HG02623 (cell line): Measurements from ENCODE around the gene ZNF217.
"Not testable (repeated sequence)": the region's sequence is repeated elsewhere in the genome, so short reads cannot be mapped to it uniquely, and the experiment has no call there.

Experiments used
- ATAC-seq: cut with Tn5 transposase; IDR thresholded peaks from one replicate; pipeline ENCODE4 v1.9.1; 2021; ENCODE audit warnings: moderate library complexity; ENCODE audit not compliant: unreplicated experiment

ZNF217 gene

DNA sequence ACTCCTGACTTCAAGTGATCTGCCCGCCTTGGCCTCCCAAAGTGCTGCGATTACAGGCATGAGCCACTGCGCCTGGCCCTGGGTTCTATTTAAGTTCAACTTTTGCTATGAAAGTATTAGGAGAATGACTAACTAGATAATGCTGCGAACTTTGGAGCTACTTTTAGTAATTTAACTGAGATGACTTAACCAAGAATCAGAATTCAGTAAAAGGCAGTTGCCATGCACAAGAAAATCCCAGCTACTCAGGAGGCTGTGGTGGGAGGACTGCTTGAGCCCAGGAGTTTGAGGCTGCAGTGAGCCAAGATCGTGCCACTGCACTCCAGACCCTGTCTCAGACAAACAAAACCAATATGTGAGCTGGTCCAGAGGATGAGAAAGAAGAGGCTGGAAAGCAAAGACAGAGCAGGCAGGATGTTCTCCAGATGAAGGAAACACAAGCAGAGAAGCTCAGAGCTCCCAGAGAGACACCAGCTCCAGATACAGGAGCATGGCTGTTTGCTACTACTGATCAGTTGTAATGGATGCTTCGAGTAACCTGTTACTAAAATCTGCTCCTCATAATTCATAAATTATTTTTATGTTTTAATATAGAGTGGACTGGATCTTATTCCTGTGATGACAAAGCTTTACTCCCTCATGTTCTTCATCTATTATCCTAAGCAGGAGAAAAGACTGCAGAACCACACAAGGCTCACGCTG, 23.9 kb downstream of the ZNF217 start:
- no peak for ATAC-seq

DNA sequence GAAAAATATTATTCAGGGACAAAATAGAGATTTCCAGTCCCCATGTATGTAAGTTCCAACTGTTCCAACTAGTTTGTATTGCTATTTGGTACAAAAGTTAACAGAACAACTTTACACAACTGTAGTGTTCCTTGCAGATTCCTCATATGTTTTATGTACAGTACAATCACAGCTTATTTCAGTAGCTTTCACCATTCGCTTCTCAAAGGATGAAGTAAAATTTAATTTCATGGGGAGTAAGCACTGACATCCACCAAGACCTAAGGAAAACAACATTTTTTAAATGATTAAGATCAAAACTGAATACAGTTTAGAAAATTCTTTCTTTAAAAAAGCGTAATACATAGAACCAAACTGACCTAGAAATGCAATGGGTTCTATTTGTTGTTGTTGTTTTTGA, 24.6 kb downstream of the ZNF217 start:
- no peak for ATAC-seq

DNA sequence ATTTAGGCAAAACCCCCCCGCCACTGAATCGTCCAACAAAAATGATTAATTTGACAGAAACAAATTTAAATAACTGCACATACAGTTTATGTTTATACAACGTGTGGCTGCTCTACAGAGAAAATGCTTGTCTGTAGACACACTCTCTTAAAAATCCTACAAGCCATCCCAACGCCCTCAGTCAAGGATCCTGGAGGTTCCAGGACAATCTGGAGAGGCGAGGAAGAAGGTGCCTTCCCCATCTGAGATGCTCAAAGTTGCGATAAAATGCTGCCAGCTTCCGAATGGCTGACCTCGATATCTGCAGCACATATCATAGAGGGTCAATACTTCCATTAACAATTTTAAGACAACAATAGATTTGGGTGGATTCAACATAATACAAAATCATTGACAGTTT, 25.3 kb downstream of the ZNF217 start:
- ATAC-seq: no peak

DNA sequence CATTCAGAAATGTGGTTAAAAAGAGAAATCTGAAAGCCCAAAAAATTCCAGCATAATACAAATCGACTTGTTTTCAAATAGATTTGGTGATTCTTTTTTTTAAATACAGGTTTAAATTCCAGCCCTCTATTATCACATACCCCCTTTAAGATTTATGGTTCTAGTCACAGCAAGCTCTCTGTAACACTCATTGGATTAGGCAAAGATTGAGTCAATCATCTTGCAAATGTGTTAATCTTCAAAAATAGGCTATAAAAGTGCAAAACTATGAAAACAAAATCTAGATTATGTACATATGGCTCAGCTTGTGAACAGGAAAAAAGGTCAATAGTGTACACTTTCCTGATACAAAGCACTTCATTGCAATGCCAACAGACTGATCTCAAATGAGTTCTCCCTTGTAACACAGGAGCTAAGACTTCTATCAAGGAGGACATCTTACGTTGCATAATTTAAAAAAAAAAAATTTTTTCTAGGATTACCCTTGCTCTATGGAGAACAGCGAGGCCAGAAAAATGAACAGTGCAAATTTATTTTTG, 26.2 kb downstream of the ZNF217 start:
- no peak for ATAC-seq

DNA sequence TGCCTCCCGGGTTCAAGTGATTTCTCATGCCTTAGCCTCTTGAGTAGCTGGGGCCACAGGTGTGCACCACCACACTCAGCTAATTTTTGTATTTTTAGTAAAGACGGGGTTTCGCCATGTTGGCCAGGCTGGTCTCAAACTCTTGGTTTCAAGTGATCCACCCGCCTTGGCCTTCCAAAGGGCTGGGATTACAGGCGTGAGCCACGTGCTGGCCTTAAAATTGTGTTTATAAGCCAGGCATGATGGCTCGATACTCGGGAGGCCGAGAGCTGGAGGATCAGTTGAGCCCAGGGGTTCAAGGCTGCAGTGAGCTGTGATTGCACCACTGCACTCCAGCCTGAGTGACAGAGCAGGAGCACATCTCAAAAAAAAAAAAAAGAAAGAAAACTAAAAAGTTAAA, 27.0 kb downstream of the ZNF217 start:
- ATAC-seq: not testable (repeated sequence)

DNA sequence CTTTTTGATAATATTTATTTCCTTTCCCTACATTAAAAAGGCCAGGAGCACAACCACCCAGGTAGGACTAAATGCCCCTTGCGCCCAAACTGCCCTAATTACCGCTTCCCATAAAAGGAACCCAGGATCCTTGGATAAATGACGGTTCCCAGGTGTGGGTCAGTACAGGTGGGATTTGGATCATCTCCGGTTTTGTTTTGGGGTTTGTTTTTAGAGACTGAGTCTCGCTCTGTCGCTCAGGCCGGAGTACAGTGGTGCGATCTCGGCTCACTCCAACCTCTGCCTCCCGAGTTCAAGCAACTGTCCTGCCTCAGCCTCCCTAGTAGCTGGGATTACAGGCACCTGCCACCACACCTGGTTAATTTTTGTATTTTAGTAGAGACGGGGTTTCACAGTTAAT, 28.4 kb downstream of the ZNF217 start:
- ATAC-seq: no peak

DNA sequence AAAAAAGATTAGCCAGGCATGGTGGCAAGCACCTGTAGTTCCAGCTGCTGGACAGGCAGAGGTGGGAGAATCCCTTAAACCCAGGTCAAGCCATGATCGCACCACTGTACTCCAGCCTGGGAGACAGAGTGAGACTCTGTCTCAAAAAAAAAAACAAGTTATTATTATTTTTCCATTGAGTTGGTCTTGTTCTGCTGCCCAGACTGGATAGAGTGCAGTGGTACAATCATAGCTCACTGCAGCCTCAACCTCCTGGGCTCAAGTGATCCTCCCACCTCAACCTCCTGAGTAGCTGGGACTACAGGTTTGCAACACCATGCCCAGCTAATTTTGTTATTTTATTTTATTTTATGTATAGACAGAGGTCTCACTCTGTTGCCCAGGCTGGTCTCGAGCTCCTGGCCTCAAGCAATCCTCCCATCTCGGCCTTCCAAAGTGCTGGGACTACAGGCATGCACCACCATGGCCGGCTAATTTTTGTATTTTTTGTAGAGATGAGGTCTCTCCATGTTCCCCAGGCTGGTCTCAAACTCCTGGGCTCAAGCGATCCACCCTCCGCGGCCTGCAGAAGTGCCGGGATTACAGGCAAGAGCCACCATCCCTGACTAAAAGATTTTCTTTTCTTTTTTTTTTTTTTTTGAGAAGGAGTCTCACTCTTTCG, 31.4 kb downstream of the ZNF217 start:
- not testable (repeated sequence) for ATAC-seq

DNA sequence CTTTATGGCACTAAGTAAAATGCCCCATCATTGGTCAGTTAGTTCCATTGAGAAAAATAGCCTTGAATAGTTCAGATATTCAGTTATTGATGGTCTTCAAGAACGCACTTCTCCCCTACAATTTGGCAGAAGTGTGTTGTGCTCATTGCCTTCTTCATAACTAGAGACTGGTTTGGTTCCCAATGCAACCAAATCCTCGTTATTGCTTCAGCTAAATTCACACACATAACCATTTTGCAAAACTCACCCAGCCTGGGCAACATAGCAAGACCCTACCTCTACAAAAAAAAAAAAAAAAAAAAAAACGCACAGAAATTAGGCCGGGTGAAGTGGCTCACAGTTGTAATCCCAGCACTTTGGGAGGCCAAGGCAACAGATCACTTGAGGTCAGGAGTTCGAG, 32.1 kb downstream of the ZNF217 start:
- no peak for ATAC-seq

DNA sequence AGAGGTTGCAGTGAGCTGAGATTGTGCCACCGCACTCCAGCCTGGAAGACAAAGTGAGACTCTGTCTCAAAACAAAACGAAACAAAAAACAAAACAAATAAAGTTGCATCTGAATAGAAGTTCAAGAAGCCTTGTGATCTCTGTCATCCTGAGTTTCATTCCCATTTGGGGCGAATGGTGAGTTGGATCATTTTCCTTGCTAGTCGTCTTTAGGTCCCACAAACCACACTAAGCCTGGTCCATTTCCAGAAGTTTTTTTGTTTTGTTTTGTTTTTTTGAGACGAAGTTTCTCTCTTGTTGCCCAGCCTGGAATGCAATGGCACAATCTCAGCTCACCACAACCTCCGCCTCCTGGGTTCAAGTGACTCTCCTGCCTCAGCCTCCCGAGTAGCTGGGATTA, 33.8 kb downstream of the ZNF217 start:
- no peak for ATAC-seq

DNA sequence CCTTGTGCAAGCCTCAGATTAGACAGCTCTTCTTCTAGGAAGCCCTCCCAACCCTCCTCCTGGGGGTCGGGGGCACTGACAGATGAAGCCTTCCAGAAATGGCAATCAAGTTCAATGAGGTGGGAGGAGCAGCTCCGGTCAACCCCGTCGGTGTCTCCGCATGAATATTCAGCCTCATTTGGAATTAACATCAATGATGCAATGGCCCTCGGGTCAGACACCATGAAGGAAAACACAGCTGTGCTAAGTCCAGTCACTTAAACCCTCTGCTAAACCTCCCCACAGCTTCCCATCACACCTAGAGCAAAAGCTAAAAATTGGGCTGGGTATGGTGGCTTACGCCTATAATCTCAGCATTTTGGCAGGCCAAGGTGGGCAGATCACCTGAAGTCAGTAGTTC, 36.5 kb downstream of the ZNF217 start:
- no peak for ATAC-seq

DNA sequence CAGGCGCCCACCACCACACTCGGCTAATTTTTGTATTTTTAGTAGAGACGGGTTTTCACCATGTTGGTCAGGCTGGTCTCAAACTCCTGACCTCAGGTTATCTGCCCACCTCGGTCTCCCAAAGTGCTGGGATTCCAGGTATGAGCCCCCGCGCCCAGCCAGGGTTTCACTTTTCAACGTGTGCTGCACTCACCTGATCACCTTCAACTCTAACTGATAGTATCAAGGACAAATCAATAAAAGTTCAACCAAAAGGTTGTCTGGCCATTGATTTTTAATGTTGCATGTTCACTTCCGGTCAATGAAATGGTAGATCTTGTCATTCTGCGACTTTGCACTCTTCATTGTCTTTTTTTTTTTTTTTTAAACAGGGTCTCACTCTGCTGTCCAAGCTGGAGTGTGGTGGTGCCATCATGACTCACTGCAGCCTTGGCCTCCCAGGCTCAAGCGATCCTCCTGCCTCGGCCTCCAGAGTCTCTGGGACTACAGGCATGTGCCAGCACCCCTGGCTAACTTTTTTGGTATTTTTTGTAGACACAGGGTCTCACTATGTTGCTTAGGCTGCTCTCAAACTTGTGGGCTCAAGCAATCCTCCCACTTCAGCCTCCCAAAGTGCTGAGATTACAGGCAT, 37.3 kb downstream of the ZNF217 start:
- ATAC-seq: no peak

DNA sequence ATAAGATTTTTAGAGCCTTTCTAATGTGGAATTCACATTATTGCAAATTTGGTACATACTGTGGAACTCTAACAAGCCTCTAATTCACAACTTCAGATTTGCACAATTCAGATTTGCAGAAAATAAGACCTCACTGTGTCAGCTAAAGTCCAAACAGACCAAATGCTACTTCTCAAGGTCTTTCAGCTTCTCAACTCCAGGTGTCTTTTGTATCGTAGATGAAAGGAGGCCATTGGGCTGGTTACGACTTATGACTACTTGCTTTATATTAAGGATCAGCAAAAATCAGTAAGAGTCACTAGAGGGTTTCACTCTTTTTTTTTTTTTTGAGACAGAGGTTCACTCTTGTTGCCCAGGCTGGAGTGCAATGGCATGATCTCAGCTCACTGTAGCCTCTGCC, 37.8 kb downstream of the ZNF217 start:
- no peak for ATAC-seq

DNA sequence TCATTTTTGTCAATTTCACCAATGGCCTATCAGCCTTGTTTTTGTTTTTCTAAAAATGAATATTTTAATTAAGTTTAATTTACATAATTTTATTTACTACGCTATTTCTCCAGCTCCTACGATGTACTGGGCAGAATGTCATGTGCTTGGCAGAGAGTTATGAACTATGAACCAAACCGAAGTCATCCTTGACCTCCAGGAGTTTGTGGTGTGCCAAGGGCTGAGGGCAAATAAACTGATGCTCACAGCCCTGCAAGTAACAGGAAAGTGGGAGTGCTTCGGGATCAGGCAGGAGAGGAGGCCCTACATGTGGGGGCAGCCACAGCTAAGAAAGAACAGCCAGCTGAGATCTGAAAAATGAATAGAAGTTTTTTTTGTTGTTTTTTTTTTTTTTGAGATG, 38.6 kb downstream of the ZNF217 start:
- ATAC-seq: no peak

DNA sequence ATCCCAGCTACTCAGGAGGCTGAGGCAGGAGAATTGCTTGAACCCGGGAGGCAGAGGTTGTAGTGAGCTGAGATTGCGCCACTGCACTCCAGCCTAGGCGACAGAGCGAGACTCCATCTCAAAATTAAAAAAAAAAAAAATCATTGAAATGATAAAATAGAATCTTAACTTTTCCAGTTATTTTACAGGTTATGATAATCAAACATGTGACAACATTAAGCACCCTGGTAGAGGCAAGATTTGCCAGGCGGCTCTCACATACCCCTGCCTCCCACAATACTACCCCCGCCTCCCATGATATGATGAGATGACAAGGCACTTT, 41.1 kb downstream of the ZNF217 start:
- ATAC-seq: not testable (repeated sequence)

DNA sequence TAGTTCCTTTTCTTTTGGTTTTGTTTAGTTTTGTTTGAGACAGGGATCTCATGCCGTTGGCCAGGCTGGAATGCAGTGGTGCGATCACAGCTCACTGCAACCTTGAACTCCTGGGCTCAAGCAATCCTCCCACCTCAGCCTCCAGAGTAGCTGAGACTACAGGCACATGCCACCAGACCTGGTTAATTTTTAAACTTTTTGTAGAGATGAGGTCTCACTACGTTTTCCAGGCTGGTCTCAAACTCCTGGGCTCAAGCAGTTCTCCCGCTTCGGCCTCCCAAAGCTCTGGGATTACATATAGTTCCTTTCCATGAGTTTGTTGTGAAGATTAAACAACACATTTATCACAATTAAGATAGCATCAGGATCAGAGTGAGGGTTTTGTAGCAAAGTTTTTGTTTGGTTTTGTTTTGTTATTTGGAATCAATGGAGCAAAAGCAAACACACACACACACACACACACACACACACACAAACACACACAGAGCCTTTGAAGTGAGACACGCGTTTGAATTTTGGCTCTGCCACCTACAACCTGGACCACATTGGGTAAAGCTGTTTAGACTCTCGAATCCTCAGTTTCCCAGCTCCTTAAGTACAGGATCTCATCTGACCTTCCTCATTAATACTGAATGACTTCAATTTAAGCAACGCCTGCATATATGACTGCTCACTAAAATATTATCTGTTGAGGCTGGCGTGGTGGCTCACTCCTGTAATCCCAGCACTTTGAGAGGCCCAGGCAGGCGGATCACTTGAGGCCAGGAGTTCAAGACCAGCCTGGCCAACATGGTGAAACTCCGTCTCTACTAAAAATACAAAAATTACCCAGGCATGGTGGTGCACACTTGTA, 41.7 kb downstream of the ZNF217 start:
- ATAC-seq: not testable (repeated sequence)

DNA sequence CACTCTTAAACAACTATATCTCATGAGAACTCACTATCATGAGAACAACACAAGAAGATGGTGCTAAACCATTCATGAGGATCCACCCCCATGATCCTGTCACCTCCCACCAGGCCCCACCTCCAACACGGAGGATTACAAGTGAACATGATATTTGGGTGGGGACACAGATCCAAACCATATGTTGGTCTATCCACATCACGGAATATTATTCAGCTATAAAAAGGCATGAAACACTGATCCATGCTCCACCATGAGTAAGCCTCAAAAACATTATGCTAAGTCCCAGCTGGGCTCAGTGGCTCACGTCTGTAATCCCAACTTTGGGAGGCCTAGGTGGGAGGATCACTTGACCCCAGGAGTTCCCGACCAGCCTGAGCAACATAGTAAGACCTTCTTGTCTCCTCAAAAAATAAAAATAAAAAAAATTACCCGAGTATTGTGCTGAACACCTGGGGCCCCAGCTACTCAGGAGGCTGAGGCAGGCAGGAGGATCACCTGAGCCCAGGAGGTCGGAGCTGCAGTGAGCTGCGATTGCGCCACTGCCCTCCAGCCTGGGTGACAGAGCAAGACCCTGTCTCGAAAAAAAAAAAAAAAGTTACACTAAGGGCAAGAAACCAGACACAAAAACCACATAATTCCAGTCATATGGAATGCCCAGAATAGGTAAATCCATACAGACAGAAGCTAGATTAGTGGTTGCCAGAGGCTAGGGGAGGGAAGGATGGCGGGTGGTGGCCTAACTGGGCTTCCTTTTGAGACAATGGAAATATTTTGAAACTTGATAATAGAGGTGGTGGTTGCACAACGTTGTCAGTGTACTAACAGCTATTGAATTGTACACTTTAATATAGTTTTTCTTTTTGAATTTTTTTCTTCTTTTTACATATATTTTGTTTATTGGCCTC, 43.1 kb downstream of the ZNF217 start:
- ATAC-seq: no peak

DNA sequence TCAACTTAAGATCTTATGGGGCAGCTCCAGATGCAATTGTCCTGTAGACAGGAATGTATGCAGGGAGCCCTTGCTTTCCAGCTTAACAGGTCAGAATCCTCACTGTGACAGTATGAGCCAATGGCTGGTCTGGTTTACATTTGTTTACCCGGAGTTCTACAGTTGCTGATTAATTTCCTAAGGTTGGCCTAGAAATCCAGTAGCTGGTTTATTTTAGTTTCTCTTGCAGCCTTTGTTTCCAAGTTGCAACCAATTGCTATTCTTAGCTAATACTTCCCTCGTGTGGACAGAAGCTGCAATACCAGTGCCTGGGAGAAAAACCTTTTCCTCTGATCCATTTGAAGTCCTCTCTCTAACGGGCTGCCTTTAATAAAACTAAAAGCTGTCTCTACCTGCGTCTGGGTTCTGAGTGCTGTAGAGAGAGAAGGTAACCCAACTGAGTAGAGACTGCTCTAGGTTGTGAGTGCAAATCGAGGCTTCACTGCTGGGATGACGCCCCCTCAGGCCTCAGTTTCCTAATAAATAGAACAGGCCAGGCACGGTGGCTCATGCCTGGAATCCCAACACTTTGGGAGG, 45.9 kb downstream of the ZNF217 start:
- no peak for ATAC-seq

DNA sequence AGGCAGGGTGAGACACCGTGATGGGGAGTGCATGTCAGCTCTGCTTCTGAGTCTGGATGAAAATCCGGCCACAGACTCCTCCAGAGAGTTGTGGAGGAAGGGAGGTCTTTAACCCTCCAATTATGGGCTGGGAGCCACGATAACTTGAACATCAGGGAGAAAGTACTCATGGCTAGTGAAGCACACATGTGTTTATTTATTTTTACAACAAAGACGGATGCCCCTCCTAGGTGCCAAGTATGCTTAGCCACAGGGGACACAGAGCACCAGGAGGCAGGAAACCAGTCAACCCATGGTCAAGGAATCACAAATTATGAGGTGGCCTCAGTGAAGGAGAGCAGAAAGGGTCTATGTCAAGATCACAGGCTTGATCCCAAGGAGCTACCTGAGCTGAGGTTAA, 54.1 kb downstream of the ZNF217 start:
- ATAC-seq: no peak

DNA sequence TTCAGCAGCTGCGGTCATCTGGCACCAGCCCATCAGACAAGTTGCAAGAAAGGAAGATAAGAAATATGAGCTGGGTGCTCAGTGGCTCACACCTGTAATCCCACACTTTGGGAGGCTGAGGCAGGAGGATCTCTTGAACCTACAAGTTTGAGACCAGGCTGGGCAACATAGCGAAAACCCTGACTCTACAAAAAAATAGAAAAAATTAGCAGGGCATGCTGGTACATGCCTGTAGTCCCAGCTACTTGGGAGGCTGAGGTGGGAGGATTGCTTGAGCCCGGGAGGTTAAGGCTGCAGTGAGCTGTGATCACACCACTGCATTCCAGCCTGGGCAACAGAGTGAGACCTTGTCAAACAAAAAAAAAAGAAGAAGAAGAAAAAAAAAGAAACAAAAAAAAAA, 57.3 kb downstream of the ZNF217 start:
- not testable (repeated sequence) for ATAC-seq

DNA sequence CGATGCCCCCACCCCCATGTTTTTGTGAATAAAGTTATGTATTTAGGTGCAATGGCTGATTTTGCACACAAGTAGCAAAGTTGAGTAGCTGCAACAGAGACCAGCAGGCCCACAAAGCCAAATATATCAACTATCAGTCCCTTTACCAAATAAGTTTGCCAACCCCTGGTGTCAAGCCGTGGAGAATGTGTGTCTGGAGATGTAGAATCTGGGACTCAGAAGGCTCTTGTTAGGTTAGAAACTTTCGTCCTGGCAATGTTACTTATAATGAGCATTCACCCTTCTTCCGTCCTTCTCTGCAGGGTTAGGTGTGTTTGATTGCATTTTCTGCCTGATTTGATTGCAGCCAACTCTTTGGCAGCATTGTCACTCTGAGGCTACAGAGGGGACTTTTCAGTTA, 57.8 kb downstream of the ZNF217 start:
- ATAC-seq: no peak
